RWPE2 (cell line): ENCODE data around the gene GRIA4.
"Not testable (repeated sequence)": the region's sequence is repeated elsewhere in the genome, so short reads cannot be mapped to it uniquely, and the experiment has no call there.

Source experiments
- ATAC-seq: fragments of 200-7000 bp; cut with Tn5 transposase; 3 replicates; pipeline ENCODE4 v1.9.1; 2021; ENCODE audit warnings: low read depth
- DNase-seq: peaks from one replicate; pipeline ENCODE4 v3.0.0-alpha.2; 2020; ENCODE audit warnings: low spot score
- H3K27ac ChIP-seq: fragments of 450-650 bp; 2 replicates; pipeline ENCODE4 v1.5.1; 2017; ENCODE audit warnings: mild to moderate bottlenecking; ENCODE audit not compliant: poor library complexity, severe bottlenecking
- H3K27me3 ChIP-seq: fragments of 250-450 bp; sonication (Bioruptor Pico); 2 replicates; pipeline ENCODE4 v1.5.1; 2021; ENCODE audit warnings: mild to moderate bottlenecking, moderate library complexity; ENCODE audit not compliant: insufficient read depth, poor library complexity, severe bottlenecking
- H3K36me3 ChIP-seq: fragments of 250-450 bp; sonication (Bioruptor Pico); 2 replicates; pipeline ENCODE4 v1.5.1; 2020; ENCODE audit warnings: low read depth, mild to moderate bottlenecking, moderate library complexity
- H3K4me1 ChIP-seq: fragments of 250-450 bp; sonication (Bioruptor Pico); 2 replicates; pipeline ENCODE4 v1.5.1; 2021; ENCODE audit warnings: mild to moderate bottlenecking, moderate library complexity; ENCODE audit not compliant: insufficient read depth, poor library complexity, severe bottlenecking
- H3K4me3 ChIP-seq: fragments of 250-450 bp; sonication (Bioruptor Pico); 2 replicates; pipeline ENCODE4 v1.5.1; 2021; ENCODE audit warnings: mild to moderate bottlenecking, moderate library complexity; ENCODE audit not compliant: severe bottlenecking
- H3K9me3 ChIP-seq: fragments of 250-450 bp; sonication (Bioruptor Pico); 2 replicates; pipeline ENCODE4 v1.5.1; 2021; ENCODE audit warnings: mild to moderate bottlenecking, moderate library complexity; ENCODE audit not compliant: severe bottlenecking
- CTCF ChIP-seq: fragments of 450-650 bp; IDR thresholded peaks from one replicate; pipeline ENCODE4 v1.5.1; 2017; ENCODE audit warnings: mild to moderate bottlenecking, moderate library complexity; ENCODE audit not compliant: poor library complexity, severe bottlenecking

The GRIA4 gene

GRCh38 chr11:105868762-105869285 lies 259.0 kb downstream of the GRIA4 start:
- peaks cover 6% of the 10 kb centered on the region for H3K27me3 ChIP-seq
- no peaks in the 10 kb centered on the region for H3K9me3 ChIP-seq
- TF ChIP-seq CTCF = no peak
- no peaks in the 10 kb centered on the region for H3K4me1 ChIP-seq
- H3K36me3 ChIP-seq = no peaks in the 10 kb centered on the region
- DNase-seq (no peak), ATAC-seq (no peak)
- no peak overlapping the region for H3K27ac ChIP-seq
- no peak overlapping the region for H3K4me3 ChIP-seq

- no peak for TF ChIP-seq CTCF
- Histone ChIP-seq H3K4me3 (no peak overlapping the region), H3K4me1 (no peaks in the 10 kb centered on the region), H3K27ac (no peak overlapping the region), H3K27me3 (peaks cover 6% of the 10 kb centered on the region), H3K36me3 (no peaks in the 10 kb centered on the region), H3K9me3 (no peaks in the 10 kb centered on the region)
- DNase-seq (no peak), ATAC-seq (no peak)
Measured at GRCh38 chr11:105870516-105871113, 260.7 kb downstream of the GRIA4 start.

- Histone ChIP-seq H3K27me3 (no peaks in the 10 kb centered on the region), H3K4me1 (no peaks in the 10 kb centered on the region), H3K9me3 (no peaks in the 10 kb centered on the region), H3K4me3 (no peak overlapping the region), H3K27ac (no peak overlapping the region), H3K36me3 (no peaks in the 10 kb centered on the region)
- DNase-seq (no peak), ATAC-seq (no peak)
- TF ChIP-seq CTCF = no peak
Measured at GRCh38 chr11:105878510-105878909, 268.6 kb downstream of the GRIA4 start.

GRCh38 chr11:105878927-105879326 lies 269.1 kb downstream of the GRIA4 start:
- not testable (repeated sequence) for H3K4me1 ChIP-seq, H3K9me3 ChIP-seq, H3K36me3 ChIP-seq, H3K27me3 ChIP-seq, ATAC-seq, H3K27ac ChIP-seq, H3K4me3 ChIP-seq, DNase-seq

GRCh38 chr11:105881027-105881426 lies 271.2 kb downstream of the GRIA4 start:
- Histone ChIP-seq H3K27me3 (no peaks in the 10 kb centered on the region), H3K27ac (no peak overlapping the region), H3K4me3 (no peak overlapping the region), H3K36me3 (no peaks in the 10 kb centered on the region), H3K4me1 (no peaks in the 10 kb centered on the region), H3K9me3 (no peaks in the 10 kb centered on the region)
- ATAC-seq (no peak), DNase-seq (no peak)
- no peak for TF ChIP-seq CTCF
